NCI-H1436 treated with DMSO at 0.1 percent for 48 hours (cell line): ENCODE results near the gene RFX1.
"Not testable (repeated sequence)": the region's sequence is repeated elsewhere in the genome, so short reads cannot be mapped to it uniquely, and the experiment has no call there.

Experiments
- DNase-seq: peaks from one replicate; lab custom pipeline; 2025; lab: John Stamatoyannopoulos, UW

Gene RFX1

DNA sequence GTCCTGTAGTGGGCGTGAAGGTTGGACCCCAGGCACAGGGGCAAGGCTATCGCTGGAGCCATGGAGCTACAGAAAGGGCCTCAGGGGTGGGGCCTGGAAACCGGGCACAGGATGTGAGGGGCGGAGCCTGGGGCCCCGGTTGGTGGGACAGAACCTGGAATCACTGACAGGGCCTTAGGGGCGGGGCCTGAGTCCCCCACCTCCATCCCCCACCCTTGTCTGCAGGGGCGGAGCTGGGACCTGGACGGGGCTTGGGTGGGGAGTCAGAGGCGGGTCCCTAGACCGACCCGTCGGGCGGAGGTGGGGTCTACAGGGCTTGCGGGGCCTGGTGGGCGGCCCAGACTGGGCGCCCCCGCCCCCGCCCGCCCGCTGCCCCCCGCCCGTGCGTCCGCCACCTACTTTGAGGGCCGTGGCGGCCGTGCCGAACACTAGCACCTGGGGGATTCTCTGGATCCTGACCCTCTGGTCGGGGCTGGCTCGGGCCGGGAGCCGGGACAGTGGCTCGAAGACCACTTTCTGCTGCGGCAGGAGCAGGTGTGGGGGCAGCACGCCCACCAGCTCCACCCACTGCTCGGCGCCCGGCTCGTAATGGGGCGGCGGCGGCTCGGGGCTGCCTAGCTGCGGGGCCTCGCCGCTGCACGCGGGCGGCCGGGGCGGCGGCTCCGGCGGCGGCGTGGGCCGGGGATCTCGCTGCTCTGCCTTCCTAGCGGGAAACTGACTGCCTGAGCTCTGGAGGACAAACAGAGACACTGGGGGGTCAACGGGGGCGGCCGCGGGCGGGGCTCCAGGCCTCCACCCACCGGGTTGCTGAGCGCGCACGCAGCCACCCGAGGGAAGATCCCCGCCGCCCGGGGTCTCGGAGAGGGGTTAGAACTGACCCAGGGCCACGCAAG is 27.5 kb downstream of the RFX1 start:
- no peak for DNase-seq

DNA sequence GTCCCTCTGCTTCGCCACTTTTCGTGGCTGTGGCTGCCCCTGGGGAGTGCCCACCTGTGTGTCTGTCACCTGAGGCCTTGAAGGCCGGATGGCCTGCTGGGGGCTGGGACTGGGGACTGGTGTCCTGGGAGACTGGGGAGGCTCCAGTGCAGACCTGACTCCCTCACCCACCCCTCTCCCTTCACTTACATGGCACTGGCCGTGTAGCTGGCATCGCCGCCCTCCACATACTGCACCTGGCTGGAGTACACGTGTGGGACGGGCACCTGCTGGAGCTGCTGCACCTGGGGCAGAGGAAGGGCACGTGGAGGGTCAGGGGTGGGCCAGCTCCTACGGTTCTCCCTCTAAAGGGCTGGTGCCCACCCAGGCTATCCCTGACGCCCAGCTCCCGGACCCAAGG is 28.3 kb downstream of the RFX1 start:
- DNase-seq = no peak

DNA sequence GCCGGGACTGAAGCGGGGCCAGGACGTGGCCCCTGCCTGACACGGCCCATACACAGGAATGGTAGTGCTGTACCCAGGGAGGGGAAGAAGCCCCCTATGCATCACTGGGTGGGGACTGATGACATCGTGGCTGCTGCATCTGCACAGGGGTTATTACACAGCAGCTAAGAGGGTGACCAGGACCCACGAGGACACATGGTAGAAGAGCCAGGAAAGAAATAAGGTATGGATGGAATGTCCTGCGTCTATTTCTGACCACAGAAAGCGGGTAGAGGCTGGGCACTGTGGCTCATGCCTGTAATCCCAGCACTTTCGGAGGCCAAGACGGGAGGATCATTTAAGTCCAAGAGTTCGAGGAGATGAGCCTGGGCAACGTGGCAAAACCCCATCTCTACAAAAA is 29.7 kb downstream of the RFX1 start:
- DNase-seq = no peak

DNA sequence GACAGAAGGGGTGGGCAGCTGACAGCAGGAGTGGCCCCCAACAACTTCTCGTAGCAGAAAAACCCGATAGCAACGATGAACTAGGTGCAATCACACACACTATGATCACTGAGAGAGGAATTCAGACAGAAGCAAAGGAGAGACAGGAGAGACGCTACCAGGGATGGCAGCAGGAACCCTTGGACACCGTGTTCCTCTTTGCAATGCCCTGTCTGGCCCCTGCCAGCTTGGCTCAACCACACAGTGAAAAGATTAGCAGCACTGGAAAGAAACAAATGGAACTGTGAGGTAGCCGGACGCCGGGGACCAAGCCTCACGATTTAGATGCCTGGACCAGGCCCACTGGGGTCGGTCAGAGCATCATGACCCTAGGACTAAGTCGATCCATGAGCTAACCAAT is 30.2 kb downstream of the RFX1 start:
- no peak for DNase-seq

DNA sequence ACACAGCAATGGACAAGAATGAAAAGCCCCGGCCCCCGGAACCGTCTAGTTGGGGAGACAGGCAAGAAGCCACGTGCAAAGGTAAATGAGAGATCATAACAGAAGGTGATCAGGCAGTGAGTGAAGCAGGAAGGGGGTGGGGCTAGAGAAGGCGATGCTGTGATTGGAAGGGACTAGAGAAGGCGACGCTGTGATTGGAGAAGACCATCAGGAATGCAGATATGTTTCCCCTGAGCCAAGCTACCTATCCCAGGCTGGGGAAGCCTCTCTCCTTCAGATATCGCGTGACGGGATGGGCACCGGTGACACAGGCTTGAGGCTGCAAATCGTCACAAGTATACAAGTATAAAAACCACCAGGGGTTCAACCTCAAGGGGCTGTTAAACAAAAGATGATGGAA is 32.0 kb downstream of the RFX1 start:
- DNase-seq = peak; percentile 92

DNA sequence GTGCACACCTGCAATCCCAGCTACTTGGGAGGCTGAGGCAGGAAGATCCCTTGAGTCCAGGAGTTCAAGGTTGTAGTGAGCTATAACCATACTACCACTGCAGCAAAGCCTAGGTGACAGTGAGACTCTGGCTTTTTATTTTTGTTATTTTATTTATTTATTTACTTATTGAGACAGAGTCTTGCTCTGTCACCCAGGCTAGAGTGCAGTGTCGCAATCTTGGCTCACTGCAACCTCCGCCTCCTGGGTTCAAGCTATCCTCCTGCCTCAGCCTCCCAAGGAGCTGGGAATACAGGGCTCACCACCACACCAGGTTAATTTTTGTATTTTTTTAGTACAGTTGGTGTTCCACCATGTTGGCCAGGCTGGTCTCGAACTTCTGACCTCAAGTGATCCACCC is 32.6 kb downstream of the RFX1 start:
- DNase-seq = not testable (repeated sequence)

DNA sequence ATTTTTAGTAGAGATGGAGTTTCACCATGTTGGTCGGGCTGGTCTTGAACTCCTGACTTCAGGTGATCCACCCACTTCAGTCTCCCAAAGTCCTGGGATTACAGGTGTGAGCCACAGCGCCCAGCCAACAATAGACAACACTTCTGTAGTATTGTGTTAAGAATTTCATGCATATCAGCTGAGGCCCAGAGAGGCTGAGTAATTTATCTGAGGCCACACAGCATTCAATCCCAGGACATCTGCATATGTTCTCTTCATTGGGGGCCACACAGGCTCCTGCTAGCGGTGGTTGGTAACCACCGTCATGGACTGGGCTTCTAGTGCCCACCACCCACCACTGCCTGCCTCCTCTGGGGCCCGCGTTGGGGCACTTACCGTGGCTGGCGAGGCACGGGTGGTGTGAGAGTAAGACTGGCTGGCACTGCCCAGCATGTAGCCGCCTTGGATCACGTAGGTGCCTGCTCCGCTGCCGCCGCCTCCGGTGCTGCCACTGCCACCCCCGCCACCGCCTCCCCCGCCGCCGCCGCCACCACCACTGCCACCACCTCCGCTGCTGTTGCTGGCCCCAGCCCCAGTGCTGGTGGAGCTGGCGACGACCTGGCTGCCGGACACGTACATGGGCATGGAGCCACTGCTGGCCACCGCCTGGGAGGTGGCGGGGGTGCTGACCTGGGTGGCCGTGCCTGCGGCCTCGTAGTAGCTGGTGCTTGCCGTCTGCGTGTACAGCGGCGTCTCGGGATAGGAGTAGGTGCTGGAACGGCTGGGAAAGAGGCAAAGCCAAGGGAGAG is 33.6 kb downstream of the RFX1 start:
- no peak for DNase-seq

DNA sequence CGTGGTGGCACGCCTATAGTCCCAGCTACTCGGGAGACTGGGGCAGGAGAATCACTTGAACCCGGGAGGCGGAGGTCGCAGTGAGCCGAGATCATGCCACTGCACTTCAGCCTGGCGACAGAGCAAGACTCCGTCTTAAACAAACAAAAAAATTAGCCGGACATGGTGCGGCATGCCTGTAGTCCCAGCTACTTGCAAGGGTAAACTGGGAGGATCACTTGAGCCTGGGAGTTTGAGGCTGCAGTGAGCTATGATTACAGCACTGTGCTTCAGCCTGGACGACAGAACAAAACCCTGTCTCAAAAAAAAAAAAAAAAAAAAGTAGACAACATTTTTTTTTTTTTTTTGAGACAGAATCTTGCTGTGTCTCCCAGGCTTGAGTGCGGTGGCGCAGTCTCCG is 34.3 kb downstream of the RFX1 start:
- not testable (repeated sequence) for DNase-seq

DNA sequence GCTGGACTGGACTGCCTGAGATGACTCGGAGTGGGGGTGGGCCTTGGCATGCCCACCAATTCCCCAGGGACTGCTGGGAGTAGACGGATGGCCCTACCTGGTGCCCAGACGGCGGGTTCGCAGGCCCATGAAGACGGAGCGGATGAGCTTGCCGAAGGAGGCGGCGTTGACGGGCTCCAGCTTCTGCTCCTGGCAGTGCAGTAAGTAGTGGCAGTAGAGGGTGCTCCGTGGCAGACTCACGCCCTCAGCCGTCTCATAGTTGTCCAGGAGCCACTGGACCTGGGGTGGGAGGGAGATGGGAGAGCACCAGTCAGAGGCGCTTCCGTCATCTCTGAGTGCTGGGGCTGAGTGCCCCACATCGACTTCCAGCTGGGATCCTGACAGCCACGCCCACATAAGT is 36.2 kb downstream of the RFX1 start:
- DNase-seq = no peak

DNA sequence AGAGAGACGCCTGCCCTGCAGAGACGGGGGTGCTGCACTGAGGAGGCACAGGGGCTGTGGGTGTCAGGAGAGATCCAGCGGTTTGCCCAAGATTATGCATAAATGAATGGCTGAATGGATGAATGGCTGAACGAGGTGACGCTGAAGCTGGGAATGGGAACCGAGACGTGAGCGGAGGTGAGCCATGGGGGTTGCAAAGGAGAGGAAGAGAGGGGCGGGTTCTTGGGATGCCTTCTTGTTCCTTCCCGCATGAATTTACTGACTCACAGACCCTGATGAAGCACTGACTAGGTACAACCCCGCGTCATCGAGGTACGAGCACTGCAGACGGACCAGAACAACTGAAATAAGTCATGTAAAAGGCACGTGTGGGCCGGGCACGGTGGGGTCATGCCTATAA is 37.1 kb downstream of the RFX1 start:
- DNase-seq = no peak

DNA sequence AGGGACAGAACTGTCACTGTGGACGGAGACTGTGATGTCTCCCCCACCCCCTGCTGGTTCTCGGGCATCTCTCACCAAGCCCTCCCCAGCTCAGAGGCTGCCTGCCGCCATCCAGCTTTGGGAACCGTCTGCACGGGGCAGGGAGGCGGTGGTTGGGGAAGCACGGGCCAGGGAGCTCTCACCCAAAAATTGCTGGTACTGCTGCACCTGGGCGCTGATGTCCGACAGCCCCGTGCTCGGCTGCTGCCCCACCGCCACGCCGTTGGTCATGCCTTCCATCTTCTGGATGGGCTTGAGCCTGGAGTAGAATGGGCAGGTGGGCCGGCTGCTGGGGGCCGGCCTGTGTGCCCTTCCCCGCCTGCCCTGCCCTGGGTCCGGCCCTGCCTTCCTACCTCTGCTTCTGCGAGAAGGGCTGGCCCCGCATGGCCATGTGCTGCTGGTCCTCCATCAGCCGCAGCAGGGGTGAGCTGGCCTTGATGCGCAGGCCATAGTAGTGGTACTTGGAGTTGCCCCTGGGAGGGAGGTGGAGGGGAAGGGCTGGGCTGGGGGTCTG is 37.7 kb downstream of the RFX1 start:
- no peak for DNase-seq

DNA sequence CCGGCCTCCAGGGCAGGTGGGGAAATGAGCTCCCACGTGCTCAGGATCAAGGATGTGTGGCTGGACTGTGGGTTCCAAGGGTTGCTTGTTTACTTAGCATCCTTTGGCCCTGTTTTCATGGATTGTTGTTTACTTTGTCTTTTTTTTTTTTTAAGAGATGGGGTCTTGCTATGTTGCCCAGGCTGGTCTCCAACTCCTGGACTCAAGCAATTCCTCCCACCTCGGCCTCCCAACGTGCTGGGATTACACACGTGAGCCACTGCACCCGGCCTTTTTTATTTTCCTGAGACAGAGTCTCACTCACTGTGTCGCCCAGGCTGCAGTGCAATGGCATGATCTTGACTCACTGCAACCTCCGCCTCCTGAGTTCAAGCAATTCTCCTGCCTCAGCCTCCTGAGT is 38.9 kb downstream of the RFX1 start:
- not testable (repeated sequence) for DNase-seq

DNA sequence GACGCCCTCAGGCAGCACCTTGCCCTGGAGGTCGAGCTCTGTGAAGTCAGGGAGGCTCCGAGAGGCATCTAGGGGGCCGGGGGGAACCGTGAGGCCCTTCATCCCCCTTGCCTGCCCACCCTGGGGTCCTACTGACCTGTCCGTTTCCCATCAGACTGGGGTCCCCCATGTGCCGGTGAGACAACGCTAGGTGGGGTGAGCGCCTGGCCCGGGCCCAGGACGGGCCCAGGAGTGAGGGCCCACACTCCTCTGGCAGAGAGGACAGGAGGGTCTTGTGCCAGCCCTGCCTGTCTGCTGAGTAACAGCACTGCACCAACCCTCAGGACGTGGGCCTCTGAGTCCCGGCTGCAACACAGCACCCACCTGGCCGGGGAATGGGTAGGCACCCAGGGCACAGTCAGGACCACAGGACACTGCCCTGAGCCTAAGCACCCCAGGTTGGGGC is 39.4 kb downstream of the RFX1 start:
- DNase-seq = no peak

DNA sequence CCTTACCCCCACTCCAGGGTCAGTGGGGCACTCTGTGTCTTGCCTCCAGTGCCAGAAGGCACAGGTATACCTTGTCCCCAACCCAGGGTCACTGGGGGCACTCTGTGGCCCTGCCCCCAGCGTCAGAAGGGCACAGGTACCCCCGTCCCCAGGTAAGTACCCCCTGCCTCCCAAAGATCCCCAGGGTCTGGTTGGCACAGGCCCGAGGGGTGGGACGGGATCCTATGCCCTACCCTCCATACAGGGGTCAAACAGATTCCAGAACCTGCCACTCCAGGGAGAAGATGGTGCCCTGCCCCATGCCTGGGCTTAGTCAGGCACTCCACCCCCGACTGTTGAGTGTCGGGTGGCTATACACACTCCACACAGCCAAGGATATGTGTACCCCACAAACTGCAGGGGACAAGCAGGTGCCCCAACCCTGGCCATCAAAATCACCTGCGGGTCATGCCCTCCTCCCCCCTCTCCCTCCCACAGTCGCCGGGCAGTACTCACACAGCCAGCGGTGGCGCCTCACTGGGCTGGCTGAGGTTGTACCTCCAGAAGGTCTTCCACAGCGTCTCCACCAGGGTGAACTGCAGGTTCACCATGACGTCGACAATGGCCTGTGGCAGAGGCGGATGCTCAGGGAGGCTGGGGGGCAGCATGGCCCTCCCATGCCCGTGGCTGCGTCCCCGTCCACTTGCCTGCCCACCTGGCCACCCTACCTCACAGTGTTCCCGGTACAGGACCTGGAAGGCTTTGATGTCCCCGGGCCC is 40.0 kb downstream of the RFX1 start:
- no peak for DNase-seq

DNA sequence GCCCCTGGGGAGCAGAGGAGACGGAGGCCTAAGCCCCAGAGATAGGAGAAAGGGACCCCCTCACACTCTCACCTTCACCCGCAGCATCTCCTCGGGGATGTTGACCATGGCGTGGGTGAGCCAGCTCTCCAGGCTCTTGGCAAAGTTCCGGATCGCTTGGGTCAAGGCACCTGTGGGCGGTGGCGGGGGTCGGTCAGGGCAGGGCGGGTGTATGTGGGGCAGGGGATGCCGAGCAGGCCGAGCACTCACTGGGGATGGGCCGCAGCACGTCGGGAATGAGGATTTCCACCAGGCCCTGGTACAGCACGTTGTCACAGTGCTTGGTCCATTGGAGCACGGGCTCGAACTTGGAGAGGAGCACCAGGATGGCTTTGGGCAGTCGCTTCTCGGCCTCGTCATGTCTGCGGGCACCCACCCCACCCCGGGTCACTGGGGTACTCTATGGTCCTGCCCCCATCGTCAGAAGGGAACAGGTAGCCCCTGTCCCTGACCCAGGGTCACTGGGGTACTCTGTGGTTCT is 40.7 kb downstream of the RFX1 start:
- DNase-seq = no peak

DNA sequence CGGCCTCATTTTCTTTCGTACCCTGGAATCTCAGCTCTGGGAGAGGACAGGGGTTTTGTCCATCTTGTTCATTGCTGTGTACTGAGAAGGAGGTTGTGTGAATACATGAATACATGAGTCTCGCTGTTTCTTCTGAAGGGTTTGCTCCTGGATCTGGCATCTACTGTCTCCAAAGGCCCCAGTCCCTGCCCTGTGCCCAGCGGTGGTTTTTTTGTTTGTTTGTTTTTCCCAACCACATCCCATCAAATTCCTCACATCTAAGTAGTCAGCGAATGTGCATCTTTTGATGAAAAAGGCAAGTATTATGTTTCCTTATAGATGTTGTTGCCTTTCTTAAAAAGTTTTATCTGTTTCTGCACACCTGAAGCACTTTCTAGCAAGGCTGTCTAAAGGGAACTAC is 41.3 kb downstream of the RFX1 start:
- no peak for DNase-seq

DNA sequence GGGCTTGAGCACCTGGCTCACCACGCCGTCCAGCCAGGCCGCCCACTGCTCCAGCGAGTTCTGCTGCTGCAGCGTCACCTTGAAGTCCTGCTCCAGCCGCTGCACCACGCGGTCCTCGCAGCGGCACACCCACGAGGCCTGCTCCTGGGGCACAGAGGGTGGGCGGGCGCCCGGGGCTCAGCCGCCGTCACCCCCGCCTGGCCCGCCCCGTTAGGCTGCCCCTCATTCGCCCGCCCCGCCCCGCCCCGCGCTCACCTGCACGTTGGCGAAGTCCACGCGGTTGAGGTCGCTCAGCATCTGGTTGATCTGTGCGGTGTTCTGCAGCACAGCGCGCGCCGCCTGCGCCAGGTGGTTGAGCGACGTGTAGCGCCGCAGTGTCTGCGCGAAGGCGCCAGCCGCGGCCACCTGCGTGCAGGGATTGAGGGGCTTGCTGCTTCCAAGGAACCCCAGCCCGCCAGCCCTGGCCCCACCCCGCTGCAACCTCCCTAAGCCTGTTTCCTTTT is 42.5 kb downstream of the RFX1 start:
- no peak for DNase-seq

DNA sequence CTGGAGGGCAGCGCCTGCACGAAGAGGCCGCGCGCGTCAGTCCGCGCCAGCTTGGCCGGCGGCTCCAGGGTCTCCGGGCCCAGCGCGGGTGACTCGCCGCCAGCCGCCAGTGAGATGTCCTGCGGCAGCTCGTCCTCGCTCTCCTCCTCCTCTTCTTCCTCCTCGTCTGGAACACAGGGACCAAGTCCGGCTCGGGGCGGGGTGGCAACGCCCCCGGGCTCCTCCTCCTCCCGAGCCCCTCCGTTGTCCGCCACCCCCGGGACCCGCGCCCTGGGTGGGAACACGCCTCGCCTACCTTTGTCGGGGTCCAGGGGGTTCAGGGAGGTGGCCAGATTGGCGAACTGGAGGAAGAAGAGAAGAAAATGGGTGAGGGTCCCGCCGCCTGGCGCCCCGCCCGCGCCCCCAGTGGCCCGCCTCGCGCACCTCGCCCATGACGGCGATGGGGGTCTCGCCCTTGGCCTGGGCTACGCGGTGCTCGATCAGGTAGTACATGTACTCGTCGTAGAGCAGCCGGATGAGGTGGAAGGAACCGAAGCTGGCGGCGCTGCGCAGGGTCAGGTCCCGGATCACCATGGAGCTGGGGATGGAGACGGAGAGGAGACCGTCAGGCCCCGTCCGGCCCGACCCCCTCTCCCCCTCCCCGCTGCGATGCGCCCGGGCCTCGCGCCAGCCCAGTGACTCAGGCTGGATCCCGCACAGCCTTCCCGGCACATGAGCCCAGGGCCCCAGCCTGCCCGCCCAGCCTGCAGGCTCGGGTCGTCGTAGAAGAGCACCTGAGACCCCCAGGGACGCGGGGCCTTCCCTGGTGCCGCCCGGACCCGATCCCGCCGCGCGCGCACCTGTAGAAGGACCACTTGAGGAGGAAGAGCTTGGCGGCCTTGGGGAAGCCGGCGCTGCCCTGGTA is 43.2 kb downstream of the RFX1 start:
- no peak for DNase-seq

DNA sequence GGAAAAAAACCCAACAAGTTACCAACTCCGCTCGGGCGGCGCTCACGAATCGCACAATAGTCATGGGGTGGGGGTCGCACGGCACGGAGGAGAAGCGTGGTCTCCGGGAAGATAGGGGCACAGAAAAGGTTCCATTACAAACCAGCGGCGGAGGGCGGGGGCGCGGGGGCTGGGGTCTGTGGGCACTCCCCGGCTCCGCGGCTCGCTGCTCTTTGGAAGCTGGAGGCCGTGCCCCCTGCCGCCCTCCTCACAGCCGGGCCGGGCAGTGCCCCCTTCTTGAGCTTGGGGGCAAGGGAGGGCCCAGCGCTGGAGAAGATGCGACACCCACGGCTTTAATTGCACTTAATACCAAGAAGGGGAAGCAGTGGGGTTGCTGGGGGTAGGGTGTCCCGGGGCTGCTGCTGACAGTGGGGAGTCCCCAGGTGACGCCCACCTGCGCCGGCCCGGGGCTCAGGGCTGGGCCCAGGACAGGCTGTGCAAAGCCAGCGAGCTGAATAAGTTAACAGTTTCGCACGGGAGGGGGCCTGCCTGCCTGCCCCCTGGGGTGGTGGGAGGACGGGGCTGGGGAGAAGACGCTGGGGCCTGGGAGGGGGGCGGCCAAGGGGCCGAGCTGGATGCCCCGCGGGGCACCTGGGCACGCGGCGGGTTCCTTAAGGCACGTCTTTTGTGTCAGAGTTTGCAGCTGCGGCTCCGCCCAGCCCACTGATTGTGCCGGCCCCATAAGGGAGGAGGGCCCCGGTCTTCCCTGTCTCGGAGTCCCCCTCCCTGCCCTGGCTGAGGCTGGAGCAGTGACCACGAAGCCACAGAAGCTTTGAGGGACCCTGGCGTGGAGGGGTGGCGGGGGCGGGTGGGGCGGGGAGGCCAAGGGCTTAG is 44.1 kb downstream of the RFX1 start:
- DNase-seq = no peak
